Measurements from ENCODE around the gene PDIA2.
"Not testable (repeated sequence)": the region's sequence is repeated elsewhere in the genome, so short reads cannot be mapped to it uniquely, and the experiment has no call there.

PDIA2 gene

DNA sequence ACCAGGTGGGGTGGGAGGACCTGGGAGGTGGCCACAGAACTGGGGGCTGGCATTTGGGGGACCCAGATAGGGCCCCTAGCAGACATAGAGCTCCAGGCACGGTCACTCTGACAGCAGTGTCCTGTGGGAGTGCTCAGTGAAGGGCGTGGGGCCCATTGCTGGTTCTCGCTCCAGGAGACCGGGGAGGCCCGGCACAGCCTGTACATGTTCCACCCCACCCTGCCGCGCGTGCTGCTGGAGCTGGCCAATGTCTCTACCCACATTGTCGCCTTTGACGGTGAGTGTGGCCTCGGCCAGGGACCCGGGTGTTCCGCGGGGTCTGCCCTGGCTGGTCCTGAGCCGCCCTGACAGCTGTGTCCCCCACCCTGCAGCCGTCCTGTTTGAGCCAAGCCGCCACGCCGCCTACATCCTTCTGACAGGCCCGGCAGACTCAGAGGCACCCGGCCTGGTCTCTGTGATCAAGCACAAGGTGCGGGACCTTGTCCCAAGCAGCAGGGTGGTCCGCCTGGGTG lies 18.5 kb upstream of the PDIA2 start:
- DNase-seq: no peak

DNA sequence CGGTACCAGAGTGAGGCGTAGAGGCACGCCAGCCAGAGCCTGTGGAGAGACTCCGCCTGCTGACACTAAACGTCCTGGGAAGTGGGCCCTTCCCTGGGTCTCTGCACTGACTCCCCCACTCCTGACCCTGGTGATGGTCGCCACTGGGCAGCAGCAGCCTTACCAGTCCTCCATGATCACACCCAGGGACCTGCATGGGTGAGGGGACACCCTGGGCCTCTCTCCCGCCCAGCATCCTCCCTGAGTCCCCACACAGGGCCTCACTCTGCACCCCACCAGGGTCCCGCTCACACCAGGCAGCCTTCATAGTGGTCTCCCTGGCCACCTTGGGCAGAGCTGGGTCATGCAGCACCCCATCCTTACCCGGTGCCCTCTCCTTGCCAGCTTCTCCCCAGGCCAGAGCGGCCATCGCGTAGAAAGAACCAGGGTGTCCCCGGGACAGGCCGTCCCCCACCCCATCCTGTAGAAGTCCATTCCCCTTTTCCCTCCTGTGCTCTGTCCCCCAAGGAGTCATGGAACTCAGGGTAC lies 17.9 kb upstream of the PDIA2 start:
- DNase-seq: no peak

DNA sequence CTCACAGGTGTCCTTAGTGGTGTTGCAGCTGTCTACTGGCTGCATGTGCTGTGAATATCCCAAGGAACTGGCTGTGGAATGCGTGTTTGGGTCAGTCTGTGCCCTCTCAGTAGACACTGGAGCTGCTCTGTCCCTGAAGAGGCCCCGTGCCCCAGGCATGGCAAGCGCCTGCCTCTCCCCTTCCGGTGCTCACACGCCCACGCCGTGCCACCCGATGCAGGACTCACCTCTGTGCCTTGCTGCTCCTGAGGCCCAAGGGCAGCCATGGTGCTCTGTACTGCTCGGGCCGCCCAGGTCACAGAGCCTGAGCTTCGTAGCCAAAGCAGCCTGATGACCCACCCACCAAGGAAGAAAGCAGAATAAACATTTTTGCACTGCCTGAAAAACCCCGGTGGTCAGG lies 17.3 kb upstream of the PDIA2 start:
- DNase-seq: no peak

DNA sequence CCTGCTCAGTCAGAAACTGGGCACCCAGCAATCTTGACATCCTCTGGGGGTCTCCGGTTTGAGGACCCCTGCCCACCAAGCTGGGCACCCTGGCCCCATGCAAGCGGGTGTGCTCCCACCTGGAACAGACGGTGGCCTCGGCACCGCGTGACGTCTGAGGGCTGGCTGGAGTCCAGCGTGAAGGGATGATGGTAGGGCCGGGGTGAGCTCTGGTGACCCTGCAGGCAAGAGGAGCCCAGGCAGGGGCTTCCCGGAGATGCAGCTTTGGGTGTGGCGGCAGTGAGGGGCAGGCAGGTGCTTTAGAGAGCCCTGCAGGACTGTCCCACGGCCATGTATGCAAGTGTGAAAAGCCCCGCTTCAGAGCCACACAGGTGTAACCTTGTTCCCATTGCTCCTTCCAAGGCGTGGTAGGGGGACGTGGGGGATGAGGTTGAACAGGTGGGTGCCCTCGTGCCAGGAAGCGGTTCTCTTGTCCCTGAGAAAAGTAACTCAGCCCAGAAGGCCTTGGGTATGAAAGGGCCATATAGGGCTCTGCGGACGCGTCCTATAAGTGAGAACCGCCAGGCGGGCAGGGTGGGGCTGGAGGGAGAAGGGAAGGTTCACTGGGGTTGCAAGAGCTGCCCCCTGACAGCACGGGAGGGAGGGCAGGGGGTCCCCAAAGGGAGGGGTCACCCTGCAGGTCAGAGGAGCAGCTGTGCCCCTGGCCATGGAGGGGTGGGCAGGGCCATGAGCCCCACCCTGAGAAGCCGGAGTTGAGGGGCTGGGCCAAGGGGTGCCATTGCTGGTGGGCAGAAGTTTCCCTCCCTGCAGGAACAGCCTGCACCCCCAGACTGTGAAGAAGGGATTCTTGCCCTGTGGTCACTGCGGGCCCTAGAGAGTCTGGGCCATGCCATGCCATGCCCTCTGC lies 16.5 kb upstream of the PDIA2 start:
- no peak for DNase-seq

DNA sequence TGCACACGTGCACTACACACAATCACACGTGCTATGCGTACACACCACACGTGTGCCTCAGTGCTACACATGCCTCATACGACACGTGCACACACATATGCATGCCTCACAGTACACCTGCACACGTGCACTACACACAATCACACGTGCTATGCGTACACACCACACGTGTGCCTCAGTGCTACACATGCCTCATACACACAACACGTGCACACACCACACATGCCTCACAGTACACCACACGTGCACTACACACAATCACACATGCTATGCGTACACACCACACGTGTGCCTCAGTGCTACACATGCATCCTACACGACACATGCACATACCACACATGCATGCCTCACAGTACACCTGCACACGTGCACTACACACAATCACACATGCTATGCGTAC lies 15.4 kb upstream of the PDIA2 start:
- not testable (repeated sequence) for DNase-seq

DNA sequence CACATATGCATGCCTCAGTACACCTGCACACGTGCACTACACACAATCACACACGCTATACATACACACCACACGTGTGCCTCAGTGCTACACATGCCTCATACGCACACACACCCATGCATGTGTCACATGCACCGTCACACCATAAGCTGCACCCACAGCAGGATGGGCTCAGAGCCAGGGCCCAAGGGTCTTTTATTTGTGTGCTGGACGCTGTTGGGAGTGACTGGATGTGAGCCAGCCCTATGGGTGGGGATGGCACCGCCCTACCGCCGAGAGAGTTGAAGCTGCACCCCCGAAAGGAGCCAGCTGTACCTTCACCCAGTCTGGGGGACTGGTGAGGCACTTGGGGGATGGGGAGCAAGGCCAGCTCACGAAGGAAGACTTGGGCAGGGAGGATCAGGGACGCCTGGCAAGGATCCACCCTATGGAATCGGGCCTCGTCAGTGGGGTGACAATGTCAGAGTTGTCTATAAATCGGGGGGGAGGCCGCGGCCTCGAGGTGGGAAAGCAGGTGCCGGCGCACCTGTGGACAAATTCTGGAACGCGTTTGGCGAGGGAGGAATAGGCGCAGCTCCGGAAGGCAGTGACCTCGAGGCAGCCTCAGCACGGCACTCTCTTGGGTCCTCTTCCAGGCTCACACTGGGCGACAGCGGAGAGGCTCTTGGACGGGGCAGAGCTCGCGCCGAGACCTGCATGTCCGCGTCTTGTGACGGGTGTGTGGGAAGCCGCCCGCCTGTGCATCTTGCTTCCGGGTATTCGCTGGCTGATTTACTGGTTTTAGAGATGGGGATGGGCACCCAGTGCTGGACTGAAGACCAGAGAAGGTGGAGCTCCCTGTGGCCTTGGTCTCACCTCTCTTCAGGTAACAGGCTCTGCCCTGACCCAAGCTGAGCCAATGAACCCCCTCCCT lies 14.6 kb upstream of the PDIA2 start:
- DNase-seq: no peak

DNA sequence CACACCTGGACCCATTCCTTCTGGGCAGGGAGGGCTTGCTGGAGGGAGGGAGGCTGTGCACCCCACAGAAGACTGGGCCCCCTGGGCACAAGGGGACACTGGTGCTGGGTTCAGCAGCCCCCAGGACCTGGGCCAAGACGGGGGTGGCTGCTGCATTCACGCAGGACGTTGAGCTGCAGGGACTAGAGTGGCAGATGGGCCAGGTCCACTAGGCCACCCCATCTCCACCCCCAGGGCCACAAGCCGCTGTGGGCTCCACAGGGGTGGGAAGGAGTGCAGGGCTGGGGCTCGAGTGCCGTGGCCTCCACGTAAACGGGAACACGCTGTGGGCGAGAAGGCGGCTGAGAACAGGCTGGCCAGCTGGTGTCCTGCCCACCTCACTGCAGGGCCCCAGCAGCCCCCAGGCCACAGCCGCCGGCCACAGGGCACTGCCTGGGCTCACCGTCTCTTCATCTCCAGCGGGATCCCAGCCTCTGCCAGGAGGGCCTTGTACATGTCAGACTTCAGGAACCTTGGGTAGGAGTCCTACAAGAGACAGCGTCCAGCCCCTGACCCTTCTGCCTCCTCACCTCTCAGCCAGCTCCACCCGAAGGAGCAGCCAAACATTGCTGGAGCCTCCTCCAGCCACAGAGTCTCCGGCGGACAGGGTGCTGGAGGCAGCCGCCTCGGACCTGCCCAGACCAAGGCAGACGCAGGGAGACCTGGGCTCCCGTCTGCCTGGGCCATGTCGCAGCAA lies 13.7 kb upstream of the PDIA2 start:
- no peak for DNase-seq

DNA sequence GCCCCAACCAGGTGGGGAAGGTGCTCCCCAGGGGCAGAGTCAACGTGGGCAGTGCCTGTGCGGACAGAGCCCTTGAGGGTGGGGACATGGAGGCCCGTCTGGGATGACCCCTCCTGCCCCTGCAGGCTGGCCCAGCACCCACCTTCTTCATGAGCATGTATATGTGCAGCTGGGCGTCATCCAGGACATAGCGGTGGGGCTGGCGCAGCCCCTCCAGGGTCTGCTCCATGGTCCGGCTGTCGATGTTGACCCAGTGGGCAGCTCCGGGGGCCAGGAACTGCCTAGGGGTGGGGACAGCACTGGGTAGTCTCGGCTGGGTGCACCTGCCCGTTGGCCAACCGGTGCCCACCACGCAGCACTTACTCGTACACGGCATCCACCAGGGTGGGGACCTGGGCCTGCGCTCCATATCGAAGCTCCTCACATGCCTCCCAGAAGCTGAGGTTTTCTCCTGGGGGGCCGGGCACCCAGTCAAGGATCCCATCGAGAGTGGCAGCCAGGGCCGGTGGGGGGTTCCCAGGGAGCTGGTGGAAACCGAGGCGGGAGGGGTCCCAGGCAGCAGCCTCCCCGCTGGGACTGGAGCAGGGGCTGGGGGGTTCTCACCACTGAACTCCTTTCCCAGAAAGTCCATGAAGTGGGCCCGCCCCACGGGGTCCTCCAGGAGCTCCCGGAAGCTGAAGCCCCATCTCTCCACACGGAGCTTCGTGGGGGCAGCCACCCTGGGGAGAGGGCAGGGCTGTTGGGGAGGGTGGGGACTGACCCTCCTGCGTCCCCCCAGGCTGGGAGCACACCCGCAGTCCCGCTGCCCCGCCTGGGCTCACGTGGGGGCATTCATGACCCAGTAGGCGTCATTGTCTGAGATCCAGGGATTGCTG lies 12.3 kb upstream of the PDIA2 start:
- DNase-seq: no peak

DNA sequence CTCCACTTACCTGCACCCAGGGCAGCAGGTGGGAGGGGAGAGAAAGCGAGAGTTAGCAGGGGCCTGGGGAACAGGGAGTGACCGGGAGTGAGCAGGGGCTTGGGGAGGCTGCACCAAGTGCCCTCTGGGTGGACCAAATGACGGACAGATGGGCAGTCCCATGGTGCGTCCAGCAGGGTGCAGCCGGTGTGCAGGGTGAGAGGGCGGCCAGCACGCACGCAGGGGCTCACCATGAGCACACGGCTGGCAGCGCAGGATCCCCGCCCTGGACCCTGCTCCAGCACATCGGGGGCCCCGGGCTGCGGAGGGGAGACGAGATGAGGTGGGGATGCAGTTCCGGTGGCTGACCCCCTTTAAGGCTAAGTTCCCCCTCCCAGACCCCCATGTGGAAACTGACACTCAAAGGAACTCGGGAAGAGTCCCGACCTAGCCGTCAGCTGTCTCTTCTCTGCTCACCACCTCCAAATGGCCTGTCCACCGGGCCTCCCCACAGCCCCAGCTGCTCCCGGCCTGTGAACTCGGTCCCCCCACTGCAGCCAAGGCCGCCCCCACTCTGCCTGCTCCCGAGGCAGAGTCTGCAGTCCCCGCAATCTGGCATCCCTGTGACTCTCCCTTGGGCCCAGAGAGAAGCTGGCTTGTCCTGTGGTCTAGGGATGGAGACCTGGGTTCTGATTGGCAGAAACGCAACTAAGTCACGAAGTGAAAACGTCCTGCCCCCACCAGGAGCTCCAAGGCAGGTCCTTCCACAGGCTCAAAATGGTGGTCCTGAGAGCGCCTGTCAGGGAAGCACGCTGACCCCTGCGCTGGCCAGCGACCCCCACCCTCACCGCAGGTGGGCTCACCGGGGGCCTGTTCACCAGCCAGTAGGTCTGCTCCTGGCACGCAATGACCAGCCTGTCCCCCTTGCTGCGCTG lies 10.1 kb upstream of the PDIA2 start:
- DNase-seq: no peak

DNA sequence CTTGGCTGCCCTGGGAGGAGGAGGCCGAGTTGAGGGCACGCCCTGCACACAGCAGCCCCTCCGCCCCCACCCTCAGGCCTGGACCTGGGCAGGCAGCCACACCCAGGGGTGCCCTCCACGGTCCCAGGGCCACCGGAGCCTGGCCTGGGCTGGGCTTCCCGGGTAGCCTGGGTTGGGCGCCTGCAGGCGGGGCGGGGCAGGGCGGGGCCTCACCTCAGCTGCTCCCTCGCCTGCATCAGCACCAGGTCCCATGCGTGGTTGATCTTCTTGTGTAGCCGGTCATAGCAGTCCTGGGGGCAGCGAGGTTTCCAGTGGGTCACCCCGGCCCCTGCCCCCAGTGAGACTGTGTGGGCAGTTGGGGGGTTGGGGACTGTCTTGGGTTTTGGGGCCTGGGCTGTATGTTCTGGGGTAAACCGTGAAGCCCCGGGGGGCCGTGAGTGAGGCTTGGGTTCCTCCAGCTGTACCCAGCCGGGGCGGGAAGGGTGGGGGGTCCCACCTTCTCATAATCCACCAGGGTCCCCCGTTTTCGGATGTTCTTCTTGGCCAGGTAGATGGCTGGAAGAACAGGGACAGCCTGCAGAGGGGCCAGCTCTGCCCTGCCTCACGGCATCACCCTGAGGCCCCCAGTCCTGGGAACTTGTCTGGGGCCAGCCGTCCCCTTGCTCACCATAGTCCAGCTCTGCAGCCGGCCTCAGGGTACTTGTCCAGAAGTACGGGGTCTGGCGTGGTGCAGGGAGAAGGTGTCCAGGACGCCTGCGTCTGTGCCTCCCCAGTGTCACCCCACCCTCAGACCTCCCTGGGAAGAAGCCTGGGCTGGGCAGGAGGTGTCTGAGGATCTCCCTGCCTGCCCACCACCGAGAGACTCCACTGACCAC lies 9.2 kb upstream of the PDIA2 start:
- DNase-seq: no peak

DNA sequence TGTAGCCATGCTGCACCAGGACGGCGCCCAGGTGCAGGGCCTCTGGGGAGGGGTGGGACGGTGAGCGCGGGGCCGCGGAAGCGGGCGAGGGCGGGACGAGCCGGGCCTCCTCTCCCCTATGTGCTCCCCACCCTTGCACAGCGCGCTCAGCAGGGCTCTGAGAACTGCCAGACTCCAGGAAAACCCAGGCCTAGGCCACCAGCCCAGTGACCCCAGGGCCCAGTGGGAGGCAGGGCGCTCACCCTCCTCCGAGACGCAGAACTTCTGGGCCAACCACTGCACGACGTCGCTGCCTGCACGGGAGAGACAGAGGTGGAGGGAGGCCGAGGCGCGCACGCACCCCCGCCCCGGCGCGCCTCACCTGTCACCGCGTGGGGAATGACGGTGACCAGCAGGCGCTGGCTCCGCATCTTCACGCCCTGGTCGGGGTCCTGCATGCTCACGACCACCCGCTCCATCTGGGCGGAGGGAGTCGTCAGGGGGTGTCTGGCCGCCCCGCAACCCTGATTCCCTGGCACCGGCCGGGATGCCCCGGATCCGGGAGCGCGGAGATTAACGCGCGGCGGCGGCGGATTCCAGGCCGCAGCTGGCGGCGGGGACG lies 7.8 kb upstream of the PDIA2 start:
- no peak for DNase-seq

DNA sequence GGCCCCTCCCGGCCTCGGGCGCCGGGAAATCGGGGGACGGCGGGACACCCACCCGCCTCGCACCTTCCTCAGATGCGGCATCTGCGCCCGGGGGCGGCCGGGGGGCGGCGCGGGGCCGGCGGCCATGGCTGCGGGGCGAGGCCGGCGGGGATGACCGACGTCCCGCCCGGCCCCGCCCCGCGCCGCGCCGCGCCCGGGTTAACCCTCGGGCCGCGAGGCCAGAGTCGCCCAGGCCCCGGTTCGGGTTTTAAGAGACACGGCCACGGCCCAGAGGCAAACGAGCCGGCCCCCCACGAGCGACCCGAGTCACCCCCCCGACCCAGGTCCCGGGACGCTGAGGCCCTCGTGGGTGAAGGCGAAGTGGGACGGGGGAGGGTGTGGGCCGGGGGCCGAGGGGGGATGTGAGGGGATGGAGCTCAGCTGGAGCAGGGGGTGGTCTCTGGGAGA lies 7.2 kb upstream of the PDIA2 start, which contains the start of gene RGS11:
RGS11 (minus strand) TSS at position 159 of the 447 bp plus-strand sequence; CDS start at position 126, 33 bp downstream.
- DNase-seq: no peak

DNA sequence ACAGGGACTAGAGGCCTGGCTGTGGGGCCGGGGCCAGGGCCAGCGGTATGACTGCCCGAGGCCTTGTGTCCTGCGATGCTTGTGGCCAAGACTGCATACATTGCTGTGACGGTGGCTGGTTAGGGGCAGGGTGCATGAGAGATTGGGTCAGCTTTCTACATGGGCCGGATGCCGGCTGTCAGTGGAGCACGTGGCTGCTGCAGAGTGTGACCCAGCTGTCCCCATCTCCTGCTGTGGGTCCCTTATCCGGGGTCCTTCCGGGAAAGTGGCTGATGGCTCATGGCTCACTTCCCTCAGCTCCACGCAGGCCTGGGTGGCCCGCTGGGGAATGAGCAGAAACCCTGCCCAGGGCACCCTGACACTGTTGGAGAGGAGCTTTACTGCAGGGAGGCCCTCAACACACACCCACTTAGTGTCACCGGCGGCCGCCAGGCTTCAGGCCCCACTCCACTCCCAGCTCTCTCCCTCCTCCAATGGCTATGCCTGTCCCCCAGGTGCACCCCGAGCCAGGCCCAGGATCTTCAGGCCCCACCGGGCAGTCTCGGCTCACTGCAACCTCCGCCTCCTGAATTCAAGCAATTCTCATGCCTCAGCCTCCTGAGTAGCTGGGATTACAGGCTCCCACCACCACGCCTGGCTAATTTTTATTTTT lies 6.4 kb upstream of the PDIA2 start:
- DNase-seq: no peak

DNA sequence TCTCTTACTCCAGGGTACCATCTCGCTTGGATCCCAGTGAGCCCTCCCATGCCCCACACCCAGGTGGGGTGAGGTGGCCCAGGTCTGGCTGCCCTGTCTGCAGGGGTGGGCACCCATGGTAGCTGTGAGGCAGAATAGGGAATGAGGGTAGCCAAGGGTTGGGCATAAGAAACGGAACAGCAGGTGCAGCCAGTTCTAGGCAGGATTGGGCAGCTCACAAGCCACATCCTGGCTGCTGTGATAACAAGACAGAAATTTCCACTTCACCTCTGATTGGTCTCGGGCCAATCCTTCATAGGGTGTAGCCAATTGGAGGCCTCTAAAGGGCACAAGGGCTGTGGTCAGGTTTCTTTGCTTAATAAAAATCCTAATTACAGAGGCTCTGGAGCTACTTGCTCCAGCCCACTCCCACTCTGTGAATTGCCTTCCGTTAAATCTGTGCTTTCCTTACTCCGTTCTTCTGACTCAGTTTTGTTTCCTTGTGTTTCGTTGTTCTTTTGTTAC lies 4.0 kb upstream of the PDIA2 start:
- no peak for DNase-seq

DNA sequence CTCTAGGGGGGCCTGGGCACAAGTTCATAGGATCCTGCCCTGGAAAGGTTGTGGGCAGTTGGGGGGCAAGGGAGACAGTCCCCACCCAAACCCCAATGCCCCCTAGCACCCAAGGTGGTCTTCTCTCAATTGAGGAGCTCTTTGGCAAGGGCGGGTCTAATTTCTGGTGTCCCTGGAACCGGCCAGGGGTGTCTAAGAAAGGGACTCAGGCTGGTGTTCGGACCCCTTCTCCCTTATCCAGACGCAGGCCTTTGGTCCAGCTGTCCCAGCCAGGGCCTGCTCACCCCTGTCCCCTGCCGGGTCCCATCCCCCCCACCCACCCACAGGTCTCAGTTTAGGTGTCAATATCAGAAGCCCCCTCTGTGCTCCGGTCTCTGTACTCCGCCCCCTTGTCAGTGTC lies 3.4 kb upstream of the PDIA2 start:
- no peak for DNase-seq

DNA sequence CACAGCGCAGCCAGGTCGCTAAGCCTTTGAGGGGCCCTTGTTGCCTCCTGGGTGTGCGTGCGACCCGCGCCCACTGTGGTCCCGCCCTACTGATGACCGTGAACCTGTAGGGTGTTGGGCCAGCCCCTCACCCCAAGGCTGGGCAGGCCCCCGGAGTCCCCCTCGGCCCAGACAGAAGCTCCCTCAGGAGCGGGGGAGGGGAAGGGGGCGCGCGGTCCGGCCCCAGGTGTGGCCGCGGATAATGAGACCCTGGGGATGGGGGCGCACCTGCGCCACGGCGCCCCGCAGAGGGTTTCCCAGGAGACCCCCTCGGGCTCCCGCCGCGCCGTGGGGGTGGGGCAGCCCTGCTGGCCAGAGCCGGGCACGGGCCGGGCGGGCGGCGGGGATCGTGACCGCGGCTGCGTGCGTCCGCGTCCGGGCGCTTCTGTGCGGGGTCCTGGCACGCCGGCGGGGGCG lies 2.9 kb upstream of the PDIA2 start:
- no peak for DNase-seq

DNA sequence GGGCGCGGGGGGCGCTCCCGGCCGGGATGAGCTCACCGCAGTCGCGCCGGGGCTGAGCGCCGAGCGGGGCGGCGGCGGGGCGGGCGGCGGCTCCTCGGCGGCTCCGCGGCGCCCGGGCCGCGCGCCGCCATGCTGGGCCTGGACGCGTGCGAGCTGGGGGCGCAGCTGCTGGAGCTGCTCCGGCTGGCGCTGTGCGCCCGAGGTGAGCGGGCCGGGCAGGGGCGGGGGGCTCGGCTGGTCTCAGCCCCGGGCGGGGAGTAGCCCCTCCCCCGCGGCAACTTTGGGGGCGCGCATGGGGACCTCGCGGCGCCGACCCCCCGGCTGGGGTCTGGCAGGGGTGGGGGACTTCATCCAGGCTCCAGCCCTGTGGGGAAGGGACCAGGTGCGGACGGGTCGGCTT lies 2.4 kb upstream of the PDIA2 start, which contains the start of gene ARHGDIG:
ARHGDIG (plus strand) TSS at position 40 of the 400 bp plus-strand sequence; CDS start at position 130, 90 bp downstream.
- no peak for DNase-seq

Data from midbrain (tissue), 1 donor.